IMR-90 (cell line): ENCODE results near the gene NXN. TPM values are rescaled to one million over a fixed set of nuclear protein-coding genes. Genes with fewer than 3 reads are reported as not detected.

Source experiments
- ATAC-seq: fragments of 200-7000 bp; cut with Tn5 transposase; 2 replicates; pipeline ENCODE4 v1.9.1; 2020; ENCODE audit warnings: low read depth, mild to moderate bottlenecking, moderate library complexity
- BruUV-seq: library from RNA; stranded (reverse); fragments of 400-500 nt; replicated peaks from 2 replicates; lab custom pipeline; 2021; lab: Mats Ljungman, UMichigan
- CTCF ChIA-PET: fragments of 300-600 bp; formaldehyde crosslinking; extraction: SDS; loops from one replicate; lab custom pipeline; 2021; ENCODE audit warnings: antibody characterized with exemption; lab: Yijun Ruan, JAX
- POLR2A ChIA-PET: fragments of 300-600 bp; sonication (Branson Sonifier 250); formaldehyde crosslinking; loops from one replicate; lab custom pipeline; 2022; ENCODE audit warnings: antibody characterized with exemption; ENCODE audit not compliant: unreplicated experiment; lab: Charles Lee
- DNase-seq: peaks from one replicate; pipeline ENCODE4 v3.0.0; 2013
- H2AFZ ChIP-seq: replicated peaks from 2 replicates; pipeline ENCODE3; 2013; ENCODE audit warnings: low read length, mild to moderate bottlenecking; ENCODE audit not compliant: poor library complexity
- H2AK5ac ChIP-seq: 2 replicates; pipeline ENCODE4 v1.6.1; 2013; ENCODE audit warnings: low read depth, low read length, inconsistent platforms
- H2AK9ac ChIP-seq: replicated peaks from 2 replicates; pipeline ENCODE3; 2013; ENCODE audit warnings: mild to moderate bottlenecking, low read depth, low read length, moderate library complexity; ENCODE audit not compliant: poor library complexity
- H2BK120ac ChIP-seq: 2 replicates; pipeline ENCODE4 v1.6.1; 2013; ENCODE audit warnings: low read depth, low read length, inconsistent platforms
- H2BK15ac ChIP-seq: 3 replicates; pipeline ENCODE4 v1.6.1; 2013; ENCODE audit warnings: low read depth, low read length, inconsistent platforms
- H2BK20ac ChIP-seq: 2 replicates; pipeline ENCODE4 v1.6.1; 2013; ENCODE audit warnings: low read depth, mild to moderate bottlenecking, inconsistent platforms, low read length, moderate library complexity
- H2BK5ac ChIP-seq: 2 replicates; pipeline ENCODE4 v1.6.1; 2013; ENCODE audit warnings: mild to moderate bottlenecking, low read depth, low read length, inconsistent platforms; ENCODE audit not compliant: poor library complexity, severe bottlenecking
- H3K14ac ChIP-seq: replicated peaks from 2 replicates; pipeline ENCODE4 v1.6.1; 2013; ENCODE audit warnings: low read depth, low read length, inconsistent platforms
- H3K18ac ChIP-seq: 2 replicates; pipeline ENCODE4 v1.6.1; 2013; ENCODE audit warnings: low read depth, low read length, control low read depth
- H3K23ac ChIP-seq: 2 replicates; pipeline ENCODE4 v1.6.1; 2013; ENCODE audit warnings: low read depth, low read length, inconsistent platforms
- H3K27ac ChIP-seq: 2 replicates; pipeline ENCODE4 v1.5.1; 2013; ENCODE audit warnings: mild to moderate bottlenecking, control low read depth, low read length; ENCODE audit not compliant: insufficient read depth
- H3K27me3 ChIP-seq: 2 replicates; pipeline ENCODE4 v1.6.1; 2013; ENCODE audit warnings: low read length; ENCODE audit not compliant: control insufficient read depth, insufficient read depth
- H3K36me3 ChIP-seq: 2 replicates; pipeline ENCODE4 v1.6.1; 2013; ENCODE audit warnings: low read length, mixed read lengths; ENCODE audit not compliant: control insufficient read depth, insufficient read depth
- H3K4ac ChIP-seq: 2 replicates; pipeline ENCODE4 v1.6.1; 2013; ENCODE audit warnings: low read depth, low read length, inconsistent platforms
- H3K4me1 ChIP-seq: 2 replicates; pipeline ENCODE4 v1.6.1; 2013; ENCODE audit warnings: low read length, mixed read lengths; ENCODE audit not compliant: control insufficient read depth, insufficient read depth
- H3K4me2 ChIP-seq: 2 replicates; pipeline ENCODE4 v1.6.1; 2013; ENCODE audit warnings: low read depth, mild to moderate bottlenecking, control low read depth, low read length, moderate library complexity
- H3K4me3 ChIP-seq: 2 replicates; pipeline ENCODE4 v1.5.1; 2013; ENCODE audit warnings: low read depth, mild to moderate bottlenecking, control low read depth, low read length, moderate library complexity; ENCODE audit not compliant: insufficient read depth
- H3K56ac ChIP-seq: 2 replicates; pipeline ENCODE4 v1.6.1; 2013; ENCODE audit warnings: low read length, inconsistent platforms; ENCODE audit not compliant: insufficient read depth; ENCODE audit errors: extremely low read depth
- H3K79me1 ChIP-seq, 2 experiments: 2 replicates each; pipeline ENCODE4 v1.6.1; 2013; ENCODE audit warnings: low read length in 2 of 2, inconsistent platforms in 1 of 2, low read depth in 1 of 2
- H3K9ac ChIP-seq: 2 replicates; pipeline ENCODE4 v1.6.1; 2013; ENCODE audit warnings: low read depth, low read length, control low read depth
- H3K9me1 ChIP-seq: 2 replicates; pipeline ENCODE4 v1.6.1; 2013; ENCODE audit warnings: low read length, inconsistent platforms; ENCODE audit not compliant: insufficient read depth
- H3K9me3 ChIP-seq: 2 replicates; pipeline ENCODE4 v1.6.1; 2013; ENCODE audit warnings: low read length; ENCODE audit not compliant: control insufficient read depth, insufficient read depth
- H4K20me1 ChIP-seq: 2 replicates; pipeline ENCODE4 v1.6.1; 2013; ENCODE audit warnings: low read length, inconsistent platforms; ENCODE audit not compliant: insufficient read depth
- H4K5ac ChIP-seq: 2 replicates; pipeline ENCODE4 v1.6.1; 2013; ENCODE audit warnings: mild to moderate bottlenecking, low read depth, low read length, control low read depth
- H4K8ac ChIP-seq, 2 experiments: 2 replicates each; pipeline ENCODE4 v1.6.1; 2013; ENCODE audit warnings: low read depth in 2 of 2, low read length in 2 of 2, control low read depth in 1 of 2, inconsistent platforms in 1 of 2
- H4K91ac ChIP-seq: 2 replicates; pipeline ENCODE4 v1.6.1; 2013; ENCODE audit warnings: low read depth, low read length, inconsistent platforms; ENCODE audit not compliant: insufficient read depth
- BHLHE40 ChIP-seq: fragments of 150-350 bp; IDR thresholded peaks from 2 replicates; pipeline ENCODE4 v1.6.1; 2016; ENCODE audit warnings: mild to moderate bottlenecking, low read depth, low read length
- CEBPB ChIP-seq: IDR thresholded peaks from 2 replicates; pipeline ENCODE4 v1.6.1; 2012; ENCODE audit warnings: low read depth, low read length, improper control_type of control experiment
- CHD1 ChIP-seq: IDR thresholded peaks from 2 replicates; pipeline ENCODE4 v1.6.1; 2012; ENCODE audit warnings: low read depth, low read length, improper control_type of control experiment
- FOS ChIP-seq: fragments of 150-350 bp; IDR thresholded peaks from 2 replicates; pipeline ENCODE4 v1.6.1; 2016; ENCODE audit warnings: low read depth, low read length
- MAFK ChIP-seq: IDR thresholded peaks from 2 replicates; pipeline ENCODE4 v1.6.1; 2012; ENCODE audit warnings: low read depth, low read length, improper control_type of control experiment
- MAZ ChIP-seq: IDR thresholded peaks from 2 replicates; pipeline ENCODE4 v1.6.1; 2012; ENCODE audit warnings: low read depth, mild to moderate bottlenecking, low read length, improper control_type of control experiment, moderate library complexity, borderline replicate concordance
- MXI1 ChIP-seq: IDR thresholded peaks from 2 replicates; pipeline ENCODE4 v1.6.1; 2012; ENCODE audit warnings: low read depth, mild to moderate bottlenecking, low read length, moderate library complexity, borderline replicate concordance
- NFE2L2 ChIP-seq: fragments of 150-350 bp; IDR thresholded peaks from 2 replicates; pipeline ENCODE4 v1.6.1; 2016; ENCODE audit warnings: low read depth, mild to moderate bottlenecking, low read length
- RAD21 ChIP-seq: IDR thresholded peaks from 2 replicates; pipeline ENCODE4 v1.6.1; 2012; ENCODE audit warnings: low read length, improper control_type of control experiment
- RCOR1 ChIP-seq: IDR thresholded peaks from 2 replicates; pipeline ENCODE4 v1.6.1; 2012; ENCODE audit warnings: mild to moderate bottlenecking, low read length, improper control_type of control experiment; ENCODE audit not compliant: insufficient replicate concordance
- RFX5 ChIP-seq: IDR thresholded peaks from 2 replicates; pipeline ENCODE4 v1.8.0; 2012; ENCODE audit warnings: low read depth, mild to moderate bottlenecking, low read length, moderate library complexity
- SMC3 ChIP-seq: fragments of 150-350 bp; IDR thresholded peaks from 2 replicates; pipeline ENCODE4 v1.6.1; 2016; ENCODE audit warnings: low read depth, mild to moderate bottlenecking, antibody characterized with exemption, low read length, moderate library complexity
- whole genome bisulfite sequencing, 2 experiments: methylation state at CpG; one replicate each; pipeline versions ENCODE4 v1.1.5 to v1.1.7; 2013; ENCODE audit warnings: missing lambda C conversion rate in 2 of 2; ENCODE audit not compliant: insufficient read length in 1 of 2; ENCODE audit errors: extremely low coverage in 2 of 2; 5-methylcytosine and 5-hydroxymethylcytosine counted together
- dilution Hi-C: fragments of 300-500 bp; cut with HindIII; formaldehyde crosslinking; loops from one replicate; pipeline ENCODE4 v1.14.3; 2018; ENCODE audit warnings: low sequenced_read_pairs; ENCODE audit not compliant: unreplicated experiment
- in situ Hi-C: fragments of 300-500 bp; cut with MboI; formaldehyde crosslinking; loops from 3 replicates; pipeline ENCODE4 v1.14.3; 2019; ENCODE audit warnings: low sequenced_read_pairs, inconsistent platforms, mixed read lengths
- intact Hi-C: fragments of 100-400 bp; cut with micrococcal nuclease; formaldehyde crosslinking; loops from 2 replicates; pipeline ENCODE4 v1.10.0; 2022
- polyA plus RNA-seq, 3 experiments: library from polyadenylated mRNA; depleted of rRNA; stranded (reverse); fragments of >200 nt; gene quantifications; 2 replicates each; pipeline ENCODE4 v1.2.3, GENCODE V29; 2012; ENCODE audit warnings: low replicate concordance in 1 of 3
- total RNA-seq: library from RNA; depleted of rRNA; stranded (reverse); fragments of >200 nt; gene quantifications from 2 replicates; pipeline ENCODE4 v1.2.3, GENCODE V29; 2012
- TF ChIP-seq, protein P1 (sequence below): fragments of 150-350 bp; IDR thresholded peaks from 2 replicates; pipeline ENCODE4 v1.6.1; 2017; ENCODE audit warnings: mild to moderate bottlenecking, antibody characterized with exemption, low read length, low read depth
- TF ChIP-seq, protein P2 (sequence below): conservative IDR thresholded peaks from 2 replicates; pipeline ENCODE4 v1.5.1; 2012; ENCODE audit warnings: mild to moderate bottlenecking, low read depth, low read length, improper control_type of control experiment
- TF ChIP-seq, protein P3 (sequence below): fragments of 150-350 bp; IDR thresholded peaks from 2 replicates; pipeline ENCODE4 v1.6.1; 2016; ENCODE audit warnings: low read depth, mild to moderate bottlenecking, low read length, moderate library complexity, borderline replicate concordance

Gene NXN
- total and polyA plus RNA-seq, 2 of the 4 experiments (the other 2 are of a cell fraction), result 52.5 to 116 TPM

DNA sequence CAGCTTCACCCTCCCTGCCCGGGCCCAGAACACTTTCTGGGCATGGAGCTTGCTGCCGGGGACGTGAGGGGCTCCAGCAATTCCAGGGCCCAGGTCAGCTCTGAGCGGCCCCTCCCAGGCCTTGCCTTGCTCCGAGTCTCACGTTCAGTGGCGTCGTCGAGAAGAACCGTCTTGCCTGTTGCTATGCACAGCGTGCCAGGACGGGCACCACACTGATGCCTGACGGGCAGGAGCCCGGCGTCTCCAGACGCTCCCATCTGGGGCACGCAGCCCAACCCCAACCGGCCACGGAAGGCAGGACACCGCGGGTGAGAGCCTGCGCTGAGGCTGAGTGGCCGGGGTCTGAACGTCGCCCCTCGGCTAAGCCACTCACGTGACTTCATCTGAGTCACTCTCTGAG is 44.5 kb upstream of the NXN start:
- no peak overlapping the region for H3K18ac ChIP-seq
- peaks cover 0 to 31% of the 10 kb centered on the region in 2 experiments; a peak in 3 of 4 replicates for H3K79me1 ChIP-seq
- peaks cover under 1% of the 10 kb centered on the region for H4K20me1 ChIP-seq
- in situ Hi-C loops (no loop called here), dilution Hi-C loops (no loop called here), intact Hi-C loops (no loop called here)
- peaks cover 8% of the 10 kb centered on the region for H3K4me1 ChIP-seq
- no peak for ATAC-seq
- H4K91ac ChIP-seq, result no peak overlapping the region
- no peak overlapping the region for H2AFZ ChIP-seq
- no peak overlapping the region for H2BK20ac ChIP-seq
- H3K9me3 ChIP-seq, result no peaks in the 10 kb centered on the region
- no peak overlapping the region for H3K4me2 ChIP-seq
- CTCF ChIA-PET, result interaction anchor here (0.7 kb wide), 1 partner anchor 10 kb away, joined by 4 read pairs; no protein-coding TSS in a partner anchor
- H4K8ac ChIP-seq, result no peak overlapping the region
- H3K4me3 ChIP-seq, result no peak overlapping the region
- no peak for DNase-seq
- peaks cover 8% of the 10 kb centered on the region; the same call in 1 of the 2 replicates for H3K9me1 ChIP-seq
- no peak overlapping the region for H2AK5ac ChIP-seq
- no peak for TF ChIP-seq CHD1
- TF ChIP-seq, protein P1, sequence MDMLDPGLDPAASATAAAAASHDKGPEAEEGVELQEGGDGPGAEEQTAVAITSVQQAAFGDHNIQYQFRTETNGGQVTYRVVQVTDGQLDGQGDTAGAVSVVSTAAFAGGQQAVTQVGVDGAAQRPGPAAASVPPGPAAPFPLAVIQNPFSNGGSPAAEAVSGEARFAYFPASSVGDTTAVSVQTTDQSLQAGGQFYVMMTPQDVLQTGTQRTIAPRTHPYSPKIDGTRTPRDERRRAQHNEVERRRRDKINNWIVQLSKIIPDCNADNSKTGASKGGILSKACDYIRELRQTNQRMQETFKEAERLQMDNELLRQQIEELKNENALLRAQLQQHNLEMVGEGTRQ, result no peak
- TF ChIP-seq RCOR1, result no peak
- TF ChIP-seq RAD21, result no peak
- TF ChIP-seq, protein P2, sequence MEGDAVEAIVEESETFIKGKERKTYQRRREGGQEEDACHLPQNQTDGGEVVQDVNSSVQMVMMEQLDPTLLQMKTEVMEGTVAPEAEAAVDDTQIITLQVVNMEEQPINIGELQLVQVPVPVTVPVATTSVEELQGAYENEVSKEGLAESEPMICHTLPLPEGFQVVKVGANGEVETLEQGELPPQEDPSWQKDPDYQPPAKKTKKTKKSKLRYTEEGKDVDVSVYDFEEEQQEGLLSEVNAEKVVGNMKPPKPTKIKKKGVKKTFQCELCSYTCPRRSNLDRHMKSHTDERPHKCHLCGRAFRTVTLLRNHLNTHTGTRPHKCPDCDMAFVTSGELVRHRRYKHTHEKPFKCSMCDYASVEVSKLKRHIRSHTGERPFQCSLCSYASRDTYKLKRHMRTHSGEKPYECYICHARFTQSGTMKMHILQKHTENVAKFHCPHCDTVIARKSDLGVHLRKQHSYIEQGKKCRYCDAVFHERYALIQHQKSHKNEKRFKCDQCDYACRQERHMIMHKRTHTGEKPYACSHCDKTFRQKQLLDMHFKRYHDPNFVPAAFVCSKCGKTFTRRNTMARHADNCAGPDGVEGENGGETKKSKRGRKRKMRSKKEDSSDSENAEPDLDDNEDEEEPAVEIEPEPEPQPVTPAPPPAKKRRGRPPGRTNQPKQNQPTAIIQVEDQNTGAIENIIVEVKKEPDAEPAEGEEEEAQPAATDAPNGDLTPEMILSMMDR, result no peak
- no peak for TF ChIP-seq MXI1
- no peak for TF ChIP-seq NFE2L2
- TF ChIP-seq CEBPB, result no peak
- TF ChIP-seq, protein P3, sequence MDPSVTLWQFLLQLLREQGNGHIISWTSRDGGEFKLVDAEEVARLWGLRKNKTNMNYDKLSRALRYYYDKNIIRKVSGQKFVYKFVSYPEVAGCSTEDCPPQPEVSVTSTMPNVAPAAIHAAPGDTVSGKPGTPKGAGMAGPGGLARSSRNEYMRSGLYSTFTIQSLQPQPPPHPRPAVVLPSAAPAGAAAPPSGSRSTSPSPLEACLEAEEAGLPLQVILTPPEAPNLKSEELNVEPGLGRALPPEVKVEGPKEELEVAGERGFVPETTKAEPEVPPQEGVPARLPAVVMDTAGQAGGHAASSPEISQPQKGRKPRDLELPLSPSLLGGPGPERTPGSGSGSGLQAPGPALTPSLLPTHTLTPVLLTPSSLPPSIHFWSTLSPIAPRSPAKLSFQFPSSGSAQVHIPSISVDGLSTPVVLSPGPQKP, result no peak
- no peak for TF ChIP-seq FOS
- TF ChIP-seq RFX5, result no peak
- no peak for TF ChIP-seq SMC3
- no peak for TF ChIP-seq BHLHE40
- TF ChIP-seq MAZ, result no peak
- no peak for TF ChIP-seq MAFK
- H3K27ac ChIP-seq, result no peak overlapping the region
- no peak overlapping the region for H3K56ac ChIP-seq
- H2BK5ac ChIP-seq, result no peak overlapping the region
- peak overlapping the region; percentile 65 for H2AK9ac ChIP-seq
- H3K36me3 ChIP-seq, result peaks cover 2% of the 10 kb centered on the region; the same call in 1 of the 2 replicates
- WGBS, 2 experiments, result 90% methylated on average over 20 of the region's 27 CpGs; no CpG with 5 or more reads in 1 of the 2 experiments
- no peak overlapping the region for H4K5ac ChIP-seq
- H3K9ac ChIP-seq, result no peak overlapping the region
- H3K27me3 ChIP-seq, result no peaks in the 10 kb centered on the region
- no peak overlapping the region for H2BK15ac ChIP-seq
- no peak overlapping the region for H3K4ac ChIP-seq
- no TSS peak for BruUV-seq
- H3K23ac ChIP-seq, result no peak overlapping the region
- no peak overlapping the region for H2BK120ac ChIP-seq
- POLR2A ChIA-PET, result no interaction called here
- H3K14ac ChIP-seq, result no peak overlapping the region
